GM18861 (cell line): ENCODE results near the gene DXO.
"Not testable (repeated sequence)": the region's sequence is repeated elsewhere in the genome, so short reads cannot be mapped to it uniquely, and the experiment has no call there.

ENCODE experiments used
- ATAC-seq: cut with Tn5 transposase; IDR thresholded peaks from one replicate; pipeline ENCODE4 v1.9.1; 2021; ENCODE audit not compliant: unreplicated experiment

Gene DXO

DNA sequence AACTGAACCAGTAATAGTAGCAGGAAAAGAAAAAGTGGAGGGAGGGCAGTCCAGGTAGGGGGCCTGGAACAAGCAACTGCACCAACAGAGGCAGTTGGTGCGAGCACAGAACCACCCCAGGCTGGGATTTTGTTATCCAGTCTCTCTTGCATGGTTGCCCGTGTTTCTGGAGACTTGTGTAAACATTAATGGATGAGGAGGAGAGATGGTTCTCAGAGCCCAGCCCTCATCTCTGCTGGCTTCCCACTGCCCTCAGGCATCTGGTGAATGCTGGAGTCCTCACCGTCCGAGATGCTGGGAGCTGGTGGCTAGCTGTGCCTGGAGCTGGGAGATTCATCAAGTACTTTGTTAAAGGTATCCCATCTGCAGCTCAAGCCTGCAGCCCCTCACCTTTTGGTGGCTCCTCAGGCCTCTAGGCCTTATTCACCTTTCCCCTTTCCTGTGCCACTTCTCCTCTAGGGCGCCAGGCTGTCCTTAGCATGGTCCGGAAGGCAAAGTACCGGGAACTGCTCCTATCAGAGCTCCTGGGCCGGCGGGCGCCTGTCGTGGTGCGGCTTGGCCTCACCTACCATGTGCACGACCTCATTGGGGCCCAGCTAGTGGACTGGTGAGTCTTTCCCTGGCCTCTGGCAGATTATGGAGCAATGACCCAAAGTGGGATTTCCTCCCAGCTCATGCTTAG lies 8.4 kb upstream of the DXO start:
- ATAC-seq: not testable (repeated sequence)

DNA sequence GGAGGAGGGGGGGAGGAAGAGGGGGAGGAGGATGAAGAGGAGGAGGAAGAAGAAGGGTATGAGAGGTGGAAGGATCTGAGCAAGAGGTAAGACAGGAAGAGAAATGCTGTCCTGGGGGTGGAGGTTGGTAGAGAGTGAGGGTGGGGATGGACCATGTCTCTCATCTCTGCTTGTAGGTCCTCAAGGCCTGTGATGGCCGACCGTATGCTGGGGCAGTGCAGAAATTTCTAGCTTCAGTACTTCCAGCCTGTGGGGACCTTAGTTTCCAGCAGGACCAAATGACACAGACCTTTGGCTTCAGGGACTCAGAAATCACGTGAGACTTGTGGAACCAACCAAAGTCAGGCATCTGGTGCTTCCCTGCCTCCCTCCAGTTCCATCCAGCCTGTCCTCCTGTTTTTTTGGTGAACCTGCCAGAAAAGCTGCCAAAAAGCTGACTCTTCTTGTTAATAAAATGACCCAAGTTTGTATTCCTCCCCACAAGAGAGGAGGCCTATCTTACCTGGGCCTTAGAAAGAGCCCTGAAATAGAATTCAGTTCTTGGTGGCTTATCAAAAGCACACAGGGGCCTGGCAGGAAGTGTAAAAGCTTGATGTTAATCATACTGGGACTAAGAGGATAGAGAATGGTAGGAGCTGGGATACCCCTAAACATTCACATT lies 7.4 kb upstream of the DXO start:
- ATAC-seq: no peak

DNA sequence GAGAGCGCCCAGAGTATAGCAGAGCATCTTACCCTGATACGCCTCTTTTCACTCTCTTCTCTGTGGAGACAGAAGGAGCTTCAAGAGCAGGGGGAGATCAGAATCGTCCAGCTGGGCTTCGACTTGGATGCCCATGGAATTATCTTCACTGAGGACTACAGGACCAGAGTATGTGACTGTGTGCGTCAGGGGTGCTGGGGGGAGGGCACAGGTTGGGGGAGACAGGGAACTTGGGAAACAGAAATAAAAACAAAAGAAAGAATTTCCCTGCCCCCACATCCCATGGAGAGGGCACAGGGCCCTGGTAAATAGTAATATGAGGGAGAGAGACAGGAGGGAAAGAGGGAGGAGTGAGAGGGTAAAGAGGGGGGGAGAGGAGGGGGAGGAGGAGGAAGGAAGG lies 6.9 kb upstream of the DXO start:
- ATAC-seq: no peak

DNA sequence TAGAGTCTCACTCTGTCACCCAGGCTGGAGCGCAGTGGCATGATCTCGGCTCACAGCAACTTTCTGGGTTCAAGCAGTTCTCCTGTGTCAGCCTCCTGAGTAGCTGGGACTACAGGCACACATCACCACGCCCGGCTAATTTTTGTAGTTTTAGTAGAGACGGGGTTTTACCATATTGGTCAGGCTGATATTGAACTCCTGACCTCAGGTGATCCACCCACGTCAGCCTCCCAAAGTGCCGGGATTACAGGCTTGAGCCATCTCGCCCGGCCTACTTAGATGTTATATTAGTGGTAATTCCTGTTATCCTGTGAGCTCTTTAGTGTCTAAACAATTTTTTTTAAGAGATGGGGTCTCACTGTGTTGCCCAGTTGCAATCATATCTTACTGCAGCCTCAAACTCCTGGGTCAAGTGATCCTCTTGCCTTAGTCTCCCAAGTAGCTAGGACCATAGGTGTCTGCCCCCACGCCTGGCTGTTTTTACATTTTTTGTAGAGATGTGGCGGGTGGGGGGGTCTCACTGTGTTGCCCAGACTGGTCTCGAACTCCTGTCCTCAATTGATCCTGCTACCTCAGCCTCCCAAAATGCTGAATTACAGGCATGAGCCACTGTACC lies 6.0 kb upstream of the DXO start:
- ATAC-seq: no peak

DNA sequence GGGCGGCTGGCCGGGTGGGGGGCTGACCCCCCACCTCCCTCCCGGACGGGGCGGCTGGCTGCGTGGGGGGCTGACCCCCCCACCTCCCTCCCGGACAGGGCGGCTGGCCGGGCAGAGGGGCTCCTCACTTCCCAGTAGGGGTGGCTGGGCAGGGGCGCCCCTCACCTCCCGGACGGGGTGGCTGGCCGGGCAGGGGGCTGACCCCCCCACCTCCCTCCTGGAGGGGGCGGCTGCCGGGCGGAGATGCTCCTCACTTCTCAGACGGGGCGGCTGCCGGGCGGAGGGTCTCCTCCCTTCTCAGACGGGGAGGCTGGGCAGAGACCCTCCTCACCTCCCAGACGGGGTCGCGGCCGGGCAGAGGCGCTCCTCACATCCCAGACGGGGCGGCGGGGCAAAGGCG lies 4.1 kb upstream of the DXO start:
- not testable (repeated sequence) for ATAC-seq

DNA sequence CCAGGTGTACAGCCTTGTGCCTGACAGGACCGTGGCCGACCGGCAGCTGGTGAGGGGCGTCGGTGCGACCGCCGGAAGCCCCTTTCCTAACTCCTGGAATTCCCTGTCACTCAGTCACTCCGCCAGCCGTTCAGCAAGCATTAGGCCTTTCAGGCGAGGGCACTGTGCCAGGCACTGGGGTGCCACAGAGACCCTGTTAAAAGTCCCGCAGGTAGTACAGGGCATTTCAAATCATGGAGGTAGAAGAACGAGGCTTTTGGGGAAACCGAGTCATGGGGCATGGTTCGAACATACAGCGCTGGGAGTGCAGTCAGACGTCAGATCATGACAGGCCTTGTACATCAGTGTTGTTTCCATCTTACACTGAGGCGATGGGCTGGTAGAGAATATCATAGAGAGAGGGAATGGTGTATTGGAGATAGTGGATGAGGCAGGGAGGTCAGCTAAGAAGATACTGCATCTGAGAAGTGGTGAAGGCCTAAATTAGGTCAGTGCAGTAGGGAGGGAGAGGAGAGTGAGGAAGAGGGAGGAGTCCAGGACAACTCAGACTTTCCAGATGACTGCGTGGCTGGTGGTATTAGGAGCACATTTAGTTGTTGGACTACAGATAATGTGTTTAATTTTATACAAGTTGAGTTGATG lies 892 bp upstream of the DXO start:
- ATAC-seq: no peak

DNA sequence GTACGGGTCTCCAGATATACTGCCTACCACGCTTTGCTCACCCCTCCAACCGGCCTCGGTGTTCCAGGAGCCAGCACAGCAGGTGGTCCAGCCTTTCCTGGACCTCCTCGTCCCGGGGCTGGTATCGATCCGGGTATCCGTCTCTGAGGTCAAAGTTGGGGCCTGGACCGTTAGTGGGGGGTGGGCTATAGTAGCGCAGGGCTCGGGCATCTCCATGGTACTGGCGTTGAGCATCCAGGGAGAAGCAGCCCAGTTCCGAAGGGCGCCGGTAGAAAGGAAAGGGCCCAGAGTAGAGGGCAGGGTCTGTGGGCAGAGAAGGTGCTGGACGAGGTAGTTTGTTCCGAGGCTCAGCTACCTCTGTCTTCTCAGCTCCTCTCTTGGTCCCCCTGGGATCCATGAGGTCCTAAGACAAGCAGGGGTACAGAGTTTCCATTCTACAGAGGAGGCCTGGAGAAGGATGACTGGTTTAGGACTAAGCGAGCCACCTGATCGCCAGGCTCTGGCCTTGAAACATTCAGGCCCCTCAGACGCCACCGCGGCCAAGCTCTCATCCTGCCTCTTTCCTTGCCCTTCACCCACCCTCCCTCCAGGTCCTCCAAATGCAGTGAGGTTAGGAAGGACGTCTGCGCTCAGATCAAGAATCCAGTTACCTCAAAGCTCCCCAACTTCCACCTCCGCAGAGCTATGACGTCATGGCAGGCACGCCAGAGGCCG lies 502 bp downstream of the DXO start:
- ATAC-seq: no peak

DNA sequence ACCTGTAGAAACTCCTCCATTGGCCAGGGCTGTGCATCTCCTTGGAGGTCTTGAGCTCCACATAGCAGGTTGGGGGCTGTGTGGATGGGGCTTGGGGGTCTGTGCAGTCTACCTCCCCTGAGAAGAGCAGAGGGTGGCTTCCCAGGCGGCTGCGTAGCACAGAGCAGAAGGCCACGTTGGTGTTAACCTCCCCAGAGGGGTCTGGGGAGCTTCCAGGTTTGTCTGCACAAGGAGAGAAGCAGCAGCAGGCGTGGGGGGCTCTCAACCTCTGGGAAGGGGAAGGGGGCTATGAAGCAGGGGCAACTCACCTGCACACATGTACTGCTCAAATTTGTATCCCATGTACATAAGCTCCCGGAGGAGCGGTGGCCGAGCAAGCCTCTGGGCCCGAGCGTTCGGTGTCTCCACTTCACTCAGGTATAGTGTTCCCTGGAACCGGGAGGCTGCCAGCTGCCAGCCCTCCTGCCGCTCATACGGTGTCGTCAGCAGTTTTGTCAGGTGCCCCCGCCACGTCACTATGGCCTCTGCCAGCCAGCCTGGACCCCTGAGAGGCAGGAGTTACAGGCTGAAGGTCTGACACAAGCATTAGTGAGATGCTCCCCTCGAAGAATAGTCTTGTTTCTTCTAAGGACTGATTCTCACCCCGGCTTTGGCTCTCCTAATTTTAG lies 1.2 kb downstream of the DXO start:
- no peak for ATAC-seq

DNA sequence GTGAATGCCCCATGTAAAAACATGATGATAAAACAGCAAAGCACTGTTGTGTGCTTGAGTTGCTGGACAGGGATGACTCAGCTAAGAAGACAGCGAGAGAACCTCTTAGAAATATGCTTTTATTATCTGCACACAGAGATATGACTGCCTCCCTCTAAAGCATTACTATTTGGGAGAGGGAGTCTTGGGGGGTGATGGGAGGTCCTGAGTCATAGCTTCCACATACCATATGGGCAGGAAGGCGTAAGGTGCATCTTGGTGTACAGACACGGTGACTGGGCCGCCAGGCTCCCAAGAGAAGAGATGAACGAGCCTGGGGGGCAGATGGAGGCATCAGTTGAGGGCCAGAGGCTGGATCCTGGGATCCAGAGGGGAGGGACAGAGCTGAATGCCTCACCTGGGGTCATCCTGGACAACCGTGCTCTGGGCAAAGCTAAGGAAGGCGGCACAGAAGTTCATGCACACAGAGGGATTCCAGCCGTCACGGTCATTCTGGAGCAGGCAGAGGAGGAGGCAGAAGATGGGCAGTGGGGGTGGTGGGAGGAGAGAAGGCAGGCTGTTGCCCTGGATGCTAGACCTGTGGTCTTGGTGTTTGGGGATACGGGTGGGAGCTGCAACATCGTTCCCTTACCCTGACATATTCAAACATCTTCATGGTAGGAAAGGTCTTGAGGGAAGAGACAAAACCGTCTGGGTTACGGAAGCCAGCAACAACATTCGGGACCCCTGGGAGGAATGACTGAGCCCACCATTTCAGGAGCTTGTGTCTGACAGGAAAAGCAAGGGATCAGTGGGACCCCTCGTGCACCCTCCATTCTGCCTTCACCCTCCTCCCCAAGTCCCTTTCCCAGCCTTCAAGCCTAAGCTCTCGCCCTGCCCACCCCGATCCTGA lies 2.0 kb downstream of the DXO start:
- ATAC-seq: no peak

DNA sequence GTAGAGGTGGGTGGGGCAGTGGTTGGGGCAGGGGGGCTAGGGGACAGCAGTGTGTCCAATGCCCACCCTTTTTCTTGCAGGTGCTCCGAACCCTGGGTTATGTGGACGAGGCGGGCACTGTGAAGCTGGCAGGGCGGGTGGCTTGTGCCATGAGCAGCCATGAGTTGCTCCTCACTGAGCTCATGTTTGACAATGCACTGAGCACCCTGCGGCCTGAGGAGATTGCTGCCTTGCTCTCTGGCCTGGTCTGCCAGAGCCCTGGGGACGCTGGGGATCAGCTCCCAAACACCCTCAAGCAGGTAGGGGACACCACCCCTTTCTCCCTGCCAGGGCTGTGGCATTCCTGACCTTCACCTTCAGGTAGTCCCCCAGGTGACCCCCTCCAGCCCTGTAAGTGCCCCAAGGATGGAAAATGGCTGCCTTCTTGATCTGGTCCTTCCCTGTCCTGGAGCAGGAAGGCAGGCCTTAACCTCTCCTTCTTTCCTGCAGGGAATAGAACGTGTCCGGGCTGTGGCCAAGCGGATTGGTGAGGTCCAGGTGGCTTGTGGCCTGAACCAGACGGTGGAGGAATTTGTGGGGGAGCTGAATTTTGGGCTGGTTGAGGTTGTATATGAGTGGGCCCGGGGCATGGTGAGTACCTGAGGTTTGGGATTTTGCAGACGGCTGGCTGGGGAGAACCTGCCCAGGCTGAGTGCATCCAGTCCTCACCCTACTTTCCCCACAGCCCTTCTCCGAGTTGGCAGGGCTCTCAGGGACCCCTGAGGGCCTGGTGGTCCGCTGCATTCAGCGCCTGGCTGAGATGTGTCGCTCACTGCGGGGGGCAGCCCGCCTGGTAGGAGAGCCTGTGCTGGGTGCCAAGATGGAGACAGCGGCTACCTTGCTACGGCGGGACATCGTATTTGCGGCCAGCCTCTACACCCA lies 2.9 kb downstream of the DXO start:
- no peak for ATAC-seq

DNA sequence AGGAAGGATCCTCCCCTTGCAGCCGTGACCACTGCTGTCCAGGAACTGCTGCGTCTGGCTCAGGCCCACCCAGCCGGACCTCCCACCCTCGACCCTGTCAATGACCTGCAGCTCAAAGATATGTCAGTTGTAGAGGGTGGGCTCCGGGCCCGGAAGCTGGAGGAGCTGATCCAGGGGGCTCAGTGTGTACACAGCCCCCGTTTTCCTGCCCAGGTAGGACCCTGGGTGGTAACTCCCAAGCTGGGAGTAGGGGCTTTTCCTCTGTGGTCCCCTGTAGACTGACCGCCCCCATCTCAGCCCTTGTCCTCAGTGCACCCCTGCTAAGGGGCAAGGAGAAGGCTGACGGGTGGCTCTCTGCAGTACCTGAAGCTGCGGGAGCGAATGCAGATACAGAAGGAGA lies 3.6 kb downstream of the DXO start:
- ATAC-seq: no peak

DNA sequence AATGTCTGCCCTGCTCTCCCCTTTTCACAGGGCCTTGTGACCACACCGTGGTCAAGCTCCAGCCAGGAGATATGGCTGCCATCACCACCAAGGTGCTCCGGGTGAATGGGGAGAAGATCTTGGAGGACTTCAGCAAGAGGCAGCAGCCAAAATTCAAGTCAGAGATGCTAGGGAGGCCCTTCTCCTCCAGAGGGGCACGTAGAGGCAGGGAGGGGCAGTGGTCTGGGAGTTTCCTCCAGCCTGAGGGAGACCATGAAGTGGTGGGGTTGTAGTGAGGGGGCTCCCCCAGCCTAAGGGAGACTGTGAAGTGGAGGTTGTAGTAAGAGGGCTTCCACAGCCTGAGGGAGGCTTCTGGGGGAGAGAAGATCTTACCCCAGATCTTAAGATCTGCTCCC lies 4.0 kb downstream of the DXO start:
- no peak for ATAC-seq

DNA sequence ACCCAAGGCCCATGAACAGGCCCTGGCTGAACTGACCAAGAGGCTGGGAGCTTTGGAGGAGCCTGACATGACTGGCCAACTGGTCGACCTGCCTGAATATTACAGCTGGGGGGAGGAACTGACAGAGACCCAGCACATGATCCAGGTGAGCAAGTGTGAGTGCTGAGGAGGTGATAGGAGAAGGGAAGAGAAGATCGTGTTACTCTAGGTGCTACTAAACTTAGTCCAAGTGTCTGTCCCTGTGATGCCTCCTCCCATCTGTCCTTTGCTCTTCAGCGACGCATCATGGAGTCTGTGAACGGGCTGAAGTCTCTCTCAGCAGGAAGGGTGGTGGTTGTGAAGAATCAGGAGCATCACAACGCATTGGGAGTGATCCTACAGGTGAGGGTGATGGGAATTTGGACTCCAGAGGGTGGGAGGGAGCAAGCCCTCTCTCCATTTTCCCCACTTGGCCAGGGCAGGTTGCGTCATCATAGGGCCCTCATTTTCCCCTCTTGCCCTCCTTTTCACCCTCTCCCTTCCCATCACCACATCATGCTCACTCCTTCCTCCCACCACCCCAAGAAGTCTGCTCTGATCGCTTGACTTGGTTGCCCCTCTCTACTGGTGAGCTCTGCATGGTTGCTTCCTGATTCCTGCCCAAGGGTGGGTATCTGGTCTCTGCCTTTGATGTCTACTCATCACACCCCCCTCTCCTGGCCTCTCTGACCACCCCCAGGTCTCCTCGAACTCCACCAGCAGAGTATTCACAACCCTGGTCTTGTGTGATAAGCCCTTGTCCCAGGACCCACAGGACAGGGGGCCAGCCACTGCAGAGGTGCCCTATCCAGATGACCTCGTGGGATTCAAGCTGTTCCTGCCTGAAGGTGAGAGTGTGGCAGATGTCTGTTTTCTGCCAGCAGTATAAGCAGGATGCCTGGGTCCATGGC lies 4.7 kb downstream of the DXO start:
- no peak for ATAC-seq

DNA sequence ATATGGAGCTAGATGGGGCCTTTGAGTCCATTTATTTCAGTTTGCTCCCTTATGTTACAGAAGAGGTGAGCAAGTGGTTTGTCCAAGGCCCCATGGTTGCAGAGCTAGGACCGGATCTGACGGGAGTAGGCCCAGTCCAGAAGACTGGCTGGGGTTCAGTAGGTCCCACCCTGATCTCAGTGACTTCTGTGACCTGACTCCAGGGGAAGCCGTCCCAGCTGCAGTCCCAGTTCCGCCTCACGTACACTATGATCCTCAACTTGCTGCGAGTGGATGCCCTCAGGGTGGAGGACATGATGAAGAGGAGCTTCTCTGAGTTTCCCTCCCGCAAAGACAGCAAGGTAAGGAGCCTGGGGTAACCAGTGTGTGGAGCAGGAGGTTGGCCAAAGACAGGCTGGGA lies 5.4 kb downstream of the DXO start:
- ATAC-seq: no peak

DNA sequence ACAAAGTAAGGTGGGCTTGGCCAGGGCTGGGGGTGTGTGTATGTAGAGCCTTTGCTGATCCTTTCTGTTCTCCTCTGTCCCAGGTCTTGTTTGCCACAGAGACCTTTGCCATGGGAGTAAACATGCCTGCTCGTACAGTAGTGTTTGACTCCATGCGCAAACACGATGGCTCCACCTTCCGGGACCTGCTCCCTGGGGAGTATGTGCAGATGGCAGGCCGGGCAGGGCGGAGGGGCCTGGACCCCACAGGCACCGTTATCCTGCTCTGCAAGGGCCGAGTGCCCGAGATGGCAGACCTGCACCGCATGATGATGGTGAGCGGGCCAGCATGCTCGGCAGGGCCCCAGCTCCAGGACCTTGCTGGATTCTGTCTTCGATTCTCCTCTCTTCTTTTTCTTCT lies 6.2 kb downstream of the DXO start:
- no peak for ATAC-seq

DNA sequence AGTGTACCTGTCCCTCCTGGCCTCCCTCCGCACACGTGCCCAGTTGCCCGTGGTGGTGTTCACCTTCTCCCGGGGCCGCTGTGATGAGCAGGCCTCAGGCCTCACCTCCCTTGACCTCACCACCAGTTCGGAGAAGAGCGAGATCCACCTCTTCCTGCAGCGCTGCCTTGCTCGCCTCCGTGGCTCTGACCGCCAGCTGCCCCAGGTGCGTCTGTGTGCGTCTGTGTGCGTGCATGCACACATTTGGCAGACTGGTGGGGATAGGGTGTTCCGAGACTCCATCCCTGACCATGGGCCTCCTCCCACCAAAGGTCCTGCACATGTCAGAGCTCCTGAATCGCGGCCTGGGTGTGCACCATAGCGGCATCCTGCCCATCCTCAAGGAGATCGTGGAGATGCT lies 8.0 kb downstream of the DXO start:
- no peak for ATAC-seq

DNA sequence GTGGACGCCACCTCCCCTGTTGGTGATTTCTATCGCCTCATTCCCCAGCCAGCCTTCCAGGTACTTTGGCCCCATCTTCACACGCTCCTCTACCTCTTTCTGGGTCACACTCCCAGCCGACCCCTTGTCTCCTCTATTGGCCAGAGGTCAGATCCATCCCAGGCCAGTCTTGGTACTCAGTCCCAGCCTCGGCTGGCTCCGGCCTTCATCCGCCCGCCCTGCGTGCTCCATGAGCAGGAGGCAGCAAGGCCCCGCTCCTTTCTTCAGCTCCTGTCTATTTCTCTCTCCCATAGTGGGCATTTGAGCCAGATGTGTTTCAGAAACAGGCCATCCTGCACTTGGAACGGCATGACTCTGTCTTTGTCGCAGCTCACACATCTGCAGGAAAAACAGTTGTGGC lies 10.3 kb downstream of the DXO start:
- no peak for ATAC-seq
